ENCODE data around the gene ACAD11. TPM values are rescaled to one million over a fixed set of nuclear protein-coding genes. Genes with fewer than 3 reads are reported as not detected.
"Not testable (repeated sequence)": the region's sequence is repeated elsewhere in the genome, so short reads cannot be mapped to it uniquely, and the experiment has no call there.

The ACAD11 gene
- total and polyA plus RNA-seq, 12 donors: 7.6 to 31.2 (median 22.2) TPM

- WGBS, 2 donors: 92 to 94% methylated on average over 4 of the region's 4 CpGs
- no peak overlapping the region for H3K27ac ChIP-seq
- no peak for TF ChIP-seq CTCF (IDR thresholded peaks at IDR 0.05)
Measured at GRCh38 chr3:132563420-132564069, 96.1 kb downstream of the ACAD11 start.

GRCh38 chr3:132561003-132561402, 98.6 kb downstream of the ACAD11 start:
- H3K9me3 ChIP-seq: no peaks in the 10 kb centered on the region
- peaks cover 0 to 15% (median 3%) of the 10 kb centered on the region in 9 donors for H3K4me1 ChIP-seq
- DNase-seq (no peak), ATAC-seq (no peak)
- WGBS, 2 donors: 83 to 87% methylated on average over 4 of the region's 4 CpGs
- H3K27ac ChIP-seq: no peak overlapping the region
- TF ChIP-seq CTCF (IDR thresholded peaks at IDR 0.05): no peak
- H3K4me3 ChIP-seq: no peak overlapping the region
- H3K36me3 ChIP-seq: peaks cover 0 to 38% (median 4%) of the 10 kb centered on the region in 9 donors
- intact Hi-C loops (cut with DNase I): no loop called here
- H3K27me3 ChIP-seq: no peaks in the 10 kb centered on the region

More at GRCh38 chr3:132563420-132564069, 96.1 kb downstream of the ACAD11 start:
- Histone ChIP-seq H3K4me1 (peaks cover 0 to under 1% (median 0%) of the 10 kb centered on the region in 9 donors), H3K9me3 (no peaks in the 10 kb centered on the region), H3K36me3 (peaks cover 0 to 30% (median 4%) of the 10 kb centered on the region in 9 donors), H3K4me3 (no peak overlapping the region), H3K27me3 (no peaks in the 10 kb centered on the region)
- intact Hi-C loops (cut with DNase I): no loop called here
- no peak for ATAC-seq
- DNase-seq: no peak

GRCh38 chr3:132556508-132557159, 103.0 kb downstream of the ACAD11 start:
- peaks cover 0 to 49% (median 18%) of the 10 kb centered on the region in 9 donors for H3K4me1 ChIP-seq
- H3K27me3 ChIP-seq: no peaks in the 10 kb centered on the region
- intact Hi-C loops (cut with DNase I): no loop called here
- peak overlapping the region in 7 of 10 donors; percentile 5 to 67 (median 50) for H3K27ac ChIP-seq
- no peak for TF ChIP-seq CTCF (IDR thresholded peaks at IDR 0.05)
- peaks cover 0 to 33% (median 4%) of the 10 kb centered on the region in 9 donors for H3K36me3 ChIP-seq
- DNase-seq: peak; percentile 39 to 60
- no peak overlapping the region for H3K4me3 ChIP-seq
- WGBS, 2 donors: 58 to 68% methylated on average over 8 of the region's 8 CpGs
- no peaks in the 10 kb centered on the region for H3K9me3 ChIP-seq
- peak; percentile 77 to 89 (median 82) for ATAC-seq

GRCh38 chr3:132556036-132556386, 103.6 kb downstream of the ACAD11 start:
- intact Hi-C loops (cut with DNase I); H3K9me3 ChIP-seq; H3K27me3 ChIP-seq; DNase-seq; ATAC-seq; H3K4me3 ChIP-seq: not testable (repeated sequence)
- peaks cover 0 to 55% (median 18%) of the 10 kb centered on the region in 9 donors for H3K4me1 ChIP-seq
- H3K27ac ChIP-seq: peak overlapping the region in 6 of 10 donors; percentile 37 to 67 (median 52)
- peaks cover 0 to 33% (median 4%) of the 10 kb centered on the region in 9 donors for H3K36me3 ChIP-seq
- 81% methylated on average over 3 of the region's 3 CpGs for WGBS, 2 donors
